ENCODE data around the gene CLINT1. TPM values are rescaled to one million over a fixed set of nuclear protein-coding genes. Genes with fewer than 3 reads are reported as not detected.
"Not testable (repeated sequence)": the region's sequence is repeated elsewhere in the genome, so short reads cannot be mapped to it uniquely, and the experiment has no call there.

The CLINT1 gene
- 10 to 100 TPM; 90.0 to 99.1 (median 92.5) TPM for total RNA-seq

GRCh38 chr5:157858527-157859226, at the start of gene CLINT1:
CLINT1 (minus strand) TSS chr5:157859145; CDS start chr5:157858970, 175 bp downstream.
- no peaks in the 10 kb centered on the region for H3K27me3 Mint-ChIP-seq (ENCODE audit: low read depth)
- DNase-seq (peak; percentile 85), ATAC-seq (peak; percentile 88 to 90)
- peaks cover 18% of the 10 kb centered on the region for H3K36me3 Mint-ChIP-seq (ENCODE audit: insufficient read depth)
- peaks cover 68% of the 10 kb centered on the region for H3K4me1 Mint-ChIP-seq (ENCODE audit: low read depth)
- peak within 1 kb of the TSS; percentile 96 for H3K4me3 Mint-ChIP-seq
- H3K9me3 Mint-ChIP-seq, result no peaks in the 10 kb centered on the region

DNA sequence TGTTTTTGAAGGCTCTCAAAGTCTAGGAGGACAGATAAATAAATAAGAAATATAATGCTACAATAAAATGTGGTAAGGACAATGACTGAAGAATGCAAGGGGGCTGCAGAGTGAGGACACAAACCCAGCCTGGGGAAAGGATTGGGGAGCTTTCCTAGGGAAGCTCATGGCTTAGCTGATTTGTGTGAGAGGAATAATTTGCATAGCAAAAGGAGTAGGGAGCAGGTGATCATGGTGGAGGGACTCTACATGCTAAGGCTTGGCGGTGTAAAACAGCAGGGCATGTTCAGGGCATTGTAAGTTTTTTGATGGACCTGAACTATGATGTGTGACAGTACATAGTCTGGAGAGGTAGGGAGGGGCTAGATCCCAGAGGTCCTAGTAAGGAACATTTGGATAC, 49.5 kb upstream of the CLINT1 start:
- Mint-ChIP-seq H3K4me3 (no peak overlapping the region), H3K9me3 (no peaks in the 10 kb centered on the region), H3K27me3 (ENCODE audit: low read depth) (no peaks in the 10 kb centered on the region), H3K36me3 (ENCODE audit: insufficient read depth) (no peaks in the 10 kb centered on the region), H3K4me1 (ENCODE audit: low read depth) (no peaks in the 10 kb centered on the region)
- DNase-seq (no peak), ATAC-seq (no peak)

DNA sequence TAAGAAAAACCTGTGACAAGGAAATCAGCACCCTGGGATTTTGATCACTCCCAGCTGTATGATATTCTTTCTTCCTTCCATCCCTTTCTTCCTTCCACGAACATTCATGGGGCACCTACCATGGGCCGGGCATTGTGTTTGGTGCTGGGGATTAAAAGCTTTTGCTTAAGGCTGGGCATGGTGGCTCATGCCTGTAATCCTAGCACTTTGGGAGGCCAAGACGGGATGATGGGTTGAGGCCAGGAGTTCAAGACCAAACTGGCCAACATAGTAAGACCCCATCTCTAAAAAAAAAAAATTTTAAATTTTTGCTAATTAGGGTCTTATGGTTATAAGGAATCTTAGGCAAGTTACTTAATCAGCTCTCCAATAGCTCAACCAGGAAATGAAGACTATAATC, 48.5 kb upstream of the CLINT1 start:
- Mint-ChIP-seq H3K9me3 (no peaks in the 10 kb centered on the region), H3K36me3 (ENCODE audit: insufficient read depth) (no peaks in the 10 kb centered on the region), H3K4me3 (no peak overlapping the region), H3K27me3 (ENCODE audit: low read depth) (no peaks in the 10 kb centered on the region), H3K4me1 (ENCODE audit: low read depth) (no peaks in the 10 kb centered on the region)
- ATAC-seq (no peak), DNase-seq (no peak)

GRCh38 chr5:157903117-157903450, 44.1 kb upstream of the CLINT1 start:
- H3K4me3 Mint-ChIP-seq, result no peak overlapping the region
- DNase-seq (no peak), ATAC-seq (no peak)
- no peaks in the 10 kb centered on the region for H3K27me3 Mint-ChIP-seq (ENCODE audit: low read depth)
- no peaks in the 10 kb centered on the region for H3K36me3 Mint-ChIP-seq (ENCODE audit: insufficient read depth)
- H3K9me3 Mint-ChIP-seq, result no peaks in the 10 kb centered on the region
- no peaks in the 10 kb centered on the region for H3K4me1 Mint-ChIP-seq (ENCODE audit: low read depth)

DNA sequence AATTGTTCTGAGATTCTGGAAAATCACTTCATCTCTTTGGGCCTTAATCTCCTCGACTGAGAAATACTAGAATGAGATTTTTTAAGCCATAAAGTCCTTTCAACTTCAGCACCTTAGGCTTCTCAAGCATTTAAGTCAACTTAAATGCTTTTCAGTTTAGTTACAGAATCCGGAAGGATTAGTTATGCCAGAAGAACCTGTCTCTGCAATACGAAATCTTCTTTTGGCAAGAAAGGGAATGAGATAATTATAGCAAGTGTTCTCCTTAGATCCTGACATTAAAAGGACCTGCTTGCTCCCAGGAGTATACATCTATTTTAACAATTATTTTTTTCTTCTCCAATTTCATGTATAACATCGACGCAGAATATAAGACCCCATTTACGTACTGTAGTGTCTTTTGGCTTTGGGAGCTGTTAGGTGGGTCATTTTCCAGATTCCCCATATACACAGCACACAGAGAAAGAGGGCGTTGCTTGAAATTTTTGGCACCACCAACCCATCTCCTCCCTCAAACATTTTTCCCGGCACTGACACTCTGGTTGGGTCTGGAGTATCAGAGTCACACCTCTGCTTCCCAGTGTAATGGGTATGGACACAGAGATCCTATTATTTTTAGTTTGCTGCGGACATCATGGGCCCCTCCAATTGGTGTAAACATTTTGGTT, 43.6 kb upstream of the CLINT1 start:
- Mint-ChIP-seq H3K4me3 (no peak overlapping the region), H3K9me3 (no peaks in the 10 kb centered on the region), H3K4me1 (ENCODE audit: low read depth) (no peaks in the 10 kb centered on the region), H3K36me3 (ENCODE audit: insufficient read depth) (no peaks in the 10 kb centered on the region), H3K27me3 (ENCODE audit: low read depth) (no peaks in the 10 kb centered on the region)
- no peak for ATAC-seq
- no peak for DNase-seq

DNA sequence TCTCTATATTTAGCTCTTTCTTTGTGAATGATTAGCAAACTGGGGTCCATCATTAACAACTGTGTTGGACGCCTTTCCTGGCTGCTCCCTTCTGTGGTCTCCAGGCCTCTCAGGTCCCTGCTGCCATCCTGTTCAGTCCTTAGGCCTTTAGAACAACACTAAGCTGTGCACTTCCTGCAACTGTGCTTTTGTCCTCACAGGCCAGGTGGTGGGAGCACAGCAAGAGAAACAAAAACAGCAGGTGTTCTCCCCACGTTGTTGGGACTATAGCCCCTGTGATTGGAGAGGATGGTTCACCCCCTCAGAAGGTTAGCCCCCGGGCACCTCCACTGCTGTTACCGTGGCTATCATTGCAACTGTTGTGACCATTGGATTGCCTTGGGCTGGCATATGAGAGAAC, 41.7 kb upstream of the CLINT1 start:
- Mint-ChIP-seq H3K36me3 (ENCODE audit: insufficient read depth) (no peaks in the 10 kb centered on the region), H3K4me3 (no peak overlapping the region), H3K4me1 (ENCODE audit: low read depth) (no peaks in the 10 kb centered on the region), H3K27me3 (ENCODE audit: low read depth) (no peaks in the 10 kb centered on the region), H3K9me3 (no peaks in the 10 kb centered on the region)
- DNase-seq, result no peak
- no peak for ATAC-seq

- no peak overlapping the region for H3K4me3 Mint-ChIP-seq
- H3K36me3 Mint-ChIP-seq (ENCODE audit: insufficient read depth), result no peaks in the 10 kb centered on the region
- no peak for DNase-seq
- H3K4me1 Mint-ChIP-seq (ENCODE audit: low read depth), result peaks cover 17% of the 10 kb centered on the region
- H3K27me3 Mint-ChIP-seq (ENCODE audit: low read depth), result no peaks in the 10 kb centered on the region
- ATAC-seq, result no peak
- H3K9me3 Mint-ChIP-seq, result no peaks in the 10 kb centered on the region
Measured at GRCh38 chr5:157893611-157894010, 34.7 kb upstream of the CLINT1 start.

- ATAC-seq, result peak; percentile 62 to 83
- peaks cover 17% of the 10 kb centered on the region for H3K4me1 Mint-ChIP-seq (ENCODE audit: low read depth)
- H3K27me3 Mint-ChIP-seq (ENCODE audit: low read depth), result no peaks in the 10 kb centered on the region
Measured at GRCh38 chr5:157892974-157893373, 34.0 kb upstream of the CLINT1 start.

DNA sequence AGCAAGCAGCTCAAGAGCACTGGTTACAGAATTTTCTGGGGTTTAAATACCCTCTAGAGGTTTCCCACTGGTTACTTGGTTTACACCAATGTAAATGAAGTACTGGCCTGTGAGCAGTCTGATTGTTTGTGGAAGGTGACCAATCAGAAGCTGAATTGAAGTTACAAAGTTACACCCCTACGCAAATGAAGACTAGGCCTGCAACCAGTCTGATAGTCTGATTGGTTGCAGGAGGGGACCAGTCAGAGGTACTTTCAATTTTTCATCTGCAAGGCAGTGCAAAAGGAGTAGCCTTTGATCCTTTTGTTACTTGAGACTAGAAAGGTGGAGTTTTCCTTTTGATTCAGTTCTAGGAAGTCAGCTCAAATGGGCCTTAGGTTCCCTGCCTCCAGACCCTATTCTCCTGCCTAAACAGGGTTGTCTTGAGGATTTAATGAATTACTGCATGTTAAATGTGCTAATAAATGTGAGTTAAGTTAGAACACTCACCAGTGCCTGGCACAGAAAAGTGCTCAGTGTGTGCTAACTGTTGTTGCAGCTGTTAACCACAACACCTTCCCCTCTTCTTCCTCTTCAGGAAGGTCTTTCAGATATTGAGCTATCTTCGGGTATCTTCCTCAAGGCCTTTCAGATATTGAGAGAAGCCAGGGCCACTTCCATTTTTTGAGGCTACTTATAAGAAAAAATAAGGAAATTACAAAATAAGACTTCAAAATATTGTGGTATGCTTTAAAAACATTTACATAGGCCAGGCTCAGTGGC, 32.1 kb upstream of the CLINT1 start:
- Mint-ChIP-seq H3K9me3 (no peaks in the 10 kb centered on the region), H3K27me3 (ENCODE audit: low read depth) (no peaks in the 10 kb centered on the region), H3K4me1 (ENCODE audit: low read depth) (peaks cover 17% of the 10 kb centered on the region), H3K36me3 (ENCODE audit: insufficient read depth) (no peaks in the 10 kb centered on the region), H3K4me3 (no peak overlapping the region)
- DNase-seq, result no peak
- peak in 1 of 2 donors; percentile 58 for ATAC-seq

More at GRCh38 chr5:157892974-157893373, 34.0 kb upstream of the CLINT1 start:
- no peak overlapping the region for H3K4me3 Mint-ChIP-seq
- H3K9me3 Mint-ChIP-seq, result no peaks in the 10 kb centered on the region
- DNase-seq, result no peak
- no peaks in the 10 kb centered on the region for H3K36me3 Mint-ChIP-seq (ENCODE audit: insufficient read depth)

DNA sequence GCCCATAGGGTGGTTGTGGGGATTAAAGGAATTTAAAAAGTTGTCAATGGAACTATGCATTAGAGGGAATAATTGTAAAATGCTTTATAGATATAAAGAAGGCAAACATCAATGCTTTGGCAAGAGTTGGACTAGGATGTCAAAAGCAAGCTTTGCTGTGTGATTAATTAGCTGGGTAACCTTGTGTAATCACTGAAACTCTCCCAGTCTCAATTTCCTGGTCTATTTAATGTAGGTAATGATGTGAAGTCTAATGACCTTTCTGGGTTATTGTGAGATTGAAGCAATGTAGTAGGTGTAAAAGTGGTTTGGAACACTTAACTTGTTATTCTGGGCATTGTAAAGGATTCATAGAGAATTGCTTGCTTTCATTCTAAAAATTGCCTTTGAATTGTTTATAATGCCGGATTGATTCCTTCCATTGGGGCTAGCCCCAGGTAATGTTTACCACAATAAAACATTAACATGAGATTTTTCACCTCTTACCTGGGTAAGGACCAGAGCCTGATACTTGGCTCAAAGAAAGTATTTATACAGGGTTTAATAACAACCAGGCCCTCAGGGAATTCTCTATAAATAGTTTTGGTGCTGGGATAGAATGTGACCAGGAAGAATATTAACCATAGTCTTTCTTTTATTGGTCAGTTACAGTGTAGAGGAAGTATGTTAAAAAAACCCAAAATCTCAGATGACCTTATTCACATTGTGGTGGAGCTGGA, 30.0 kb upstream of the CLINT1 start:
- Mint-ChIP-seq H3K4me3 (no peak overlapping the region), H3K9me3 (no peaks in the 10 kb centered on the region), H3K4me1 (ENCODE audit: low read depth) (peaks cover 17% of the 10 kb centered on the region), H3K36me3 (ENCODE audit: insufficient read depth) (no peaks in the 10 kb centered on the region), H3K27me3 (ENCODE audit: low read depth) (no peaks in the 10 kb centered on the region)
- no peak for DNase-seq
- ATAC-seq, result no peak

DNA sequence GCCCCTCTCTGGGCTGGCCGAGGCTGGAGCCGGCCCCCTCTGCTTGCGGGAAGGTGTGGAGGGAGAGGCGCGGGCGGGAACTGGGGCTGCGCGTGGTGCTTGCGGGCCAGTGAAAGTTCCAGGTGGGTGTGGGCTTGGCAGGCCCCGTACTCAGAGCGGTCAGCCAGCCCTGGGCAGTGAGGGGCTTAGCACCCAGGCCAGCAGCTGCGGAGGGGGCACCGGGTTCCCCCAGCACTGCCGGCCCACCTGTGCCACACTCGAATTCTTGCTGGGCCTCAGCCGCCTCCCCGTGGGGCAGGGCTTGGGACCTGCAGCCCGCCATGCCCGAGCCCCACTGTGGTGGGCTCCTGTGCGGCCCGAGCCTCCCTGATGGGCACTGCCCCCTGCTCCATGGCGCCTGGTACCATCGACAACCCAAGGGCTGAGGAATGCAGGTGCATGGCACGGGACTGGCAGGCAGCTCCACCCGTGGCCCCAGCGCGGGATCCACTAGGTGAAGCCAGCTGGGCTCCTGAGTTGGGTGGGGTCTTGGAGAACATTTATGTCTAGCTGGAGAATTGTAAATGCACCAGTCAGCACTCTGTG, 27.9 kb upstream of the CLINT1 start:
- H3K36me3 Mint-ChIP-seq (ENCODE audit: insufficient read depth), result no peaks in the 10 kb centered on the region
- H3K4me3 Mint-ChIP-seq, result no peak overlapping the region
- ATAC-seq (no peak), DNase-seq (no peak)
- H3K27me3 Mint-ChIP-seq (ENCODE audit: low read depth), result no peaks in the 10 kb centered on the region
- no peaks in the 10 kb centered on the region for H3K9me3 Mint-ChIP-seq
- H3K4me1 Mint-ChIP-seq (ENCODE audit: low read depth), result peaks cover 7% of the 10 kb centered on the region

GRCh38 chr5:157885051-157885450, 26.1 kb upstream of the CLINT1 start:
- not testable (repeated sequence) for H3K4me1 Mint-ChIP-seq (ENCODE audit: low read depth); H3K4me3 Mint-ChIP-seq; ATAC-seq; H3K36me3 Mint-ChIP-seq (ENCODE audit: insufficient read depth); H3K9me3 Mint-ChIP-seq; DNase-seq; H3K27me3 Mint-ChIP-seq (ENCODE audit: low read depth)

DNA sequence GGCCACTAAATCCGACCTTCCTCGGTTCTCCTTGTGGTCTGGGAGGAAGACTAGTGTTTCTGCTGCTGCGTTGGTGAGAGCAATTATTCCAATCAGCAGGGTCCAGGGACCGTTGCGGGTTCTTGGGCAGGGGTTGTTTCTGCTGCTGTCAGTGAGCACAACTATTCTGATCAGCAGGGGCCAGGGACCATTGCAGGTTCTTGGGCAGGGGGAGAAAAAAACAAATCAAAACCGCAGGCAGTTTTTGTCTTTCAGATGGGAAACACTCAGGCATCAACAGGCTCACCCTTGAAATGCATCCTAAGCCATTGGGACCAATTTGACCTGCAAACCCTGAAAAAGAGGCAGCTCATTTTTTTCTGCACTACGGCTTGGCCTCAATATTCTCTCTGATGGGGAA, 22.6 kb upstream of the CLINT1 start:
- not testable (repeated sequence) for H3K9me3 Mint-ChIP-seq; ATAC-seq; H3K4me3 Mint-ChIP-seq; H3K4me1 Mint-ChIP-seq (ENCODE audit: low read depth); H3K27me3 Mint-ChIP-seq (ENCODE audit: low read depth); H3K36me3 Mint-ChIP-seq (ENCODE audit: insufficient read depth); DNase-seq

GRCh38 chr5:157877821-157878220, 18.9 kb upstream of the CLINT1 start:
- no peak overlapping the region for H3K4me3 Mint-ChIP-seq
- H3K36me3 Mint-ChIP-seq (ENCODE audit: insufficient read depth), result no peaks in the 10 kb centered on the region
- ATAC-seq, result no peak
- no peaks in the 10 kb centered on the region for H3K9me3 Mint-ChIP-seq
- no peaks in the 10 kb centered on the region for H3K27me3 Mint-ChIP-seq (ENCODE audit: low read depth)
- no peaks in the 10 kb centered on the region for H3K4me1 Mint-ChIP-seq (ENCODE audit: low read depth)
- DNase-seq, result no peak

All from activated T-cell treated with anti-CD3 and anti-CD28 coated beads, Interleukin-2, amount 50 U/mL, for 4 hours (primary cell).